Heart left ventricle (tissue), 16 donors: ENCODE measurements around the gene NUP214. TPM values are rescaled to one million over a fixed set of nuclear protein-coding genes. Genes with fewer than 3 reads are reported as not detected.
A peak's percentile ranks its signal among the peaks of the same experiment; 100 is the strongest.

Source experiments
- ATAC-seq, 4 donors: fragments of 200-7000 bp; cut with Tn5 transposase; one replicate each; pipeline ENCODE4 v1.9.1; 2020 to 2022; ENCODE audit warnings: moderate library complexity in 4 of 4, mild to moderate bottlenecking in 3 of 4, moderate number of reproducible peaks in 1 of 4
- DNase-seq, 5 donors: peaks; one replicate each; pipeline ENCODE4 v3.0.0-alpha.2; 2020
- H3K27ac ChIP-seq, 12 donors: fragments of 200-600 bp; sonication (generic) in 4 of 12; one replicate each; pipeline versions ENCODE4 v1.5.0 to v1.8.0; 2016 to 2022; ENCODE audit warnings: mild to moderate bottlenecking in 2 of 12
- H3K27me3 ChIP-seq, 9 donors: fragments of 200-600 bp; sonication (generic) in 2 of 9; one replicate each; pipeline versions ENCODE4 v1.5.1 to v1.8.0; 2016 to 2022; ENCODE audit warnings: mild to moderate bottlenecking in 3 of 9
- H3K36me3 ChIP-seq, 9 donors: fragments of 200-600 bp; sonication (generic) in 2 of 9; one replicate each; pipeline versions ENCODE4 v1.5.0 to v1.8.0; 2018 to 2022; ENCODE audit warnings: mild to moderate bottlenecking in 2 of 9
- H3K4me1 ChIP-seq, 12 donors: fragments of 200-600 bp; sonication (generic) in 4 of 12; one replicate each; pipeline versions ENCODE4 v1.5.0 to v1.8.0; 2016 to 2022; ENCODE audit warnings: mild to moderate bottlenecking in 3 of 12
- H3K4me3 ChIP-seq, 12 donors: fragments of 200-600 bp; sonication (generic) in 4 of 12; one replicate each; pipeline versions ENCODE4 v1.5.0 to v1.8.0; 2017 to 2022; ENCODE audit warnings: mild to moderate bottlenecking in 9 of 12, moderate library complexity in 4 of 12
- H3K9me3 ChIP-seq, 12 donors: fragments of 200-600 bp; sonication (generic) in 4 of 12; one replicate each; pipeline versions ENCODE4 v1.5.0 to v1.8.0; 2016 to 2022; ENCODE audit warnings: mild to moderate bottlenecking in 1 of 12
- POLR2A ChIP-seq, 2 donors: fragments of 450-650 bp; IDR thresholded peaks; one replicate each; pipeline ENCODE4 v1.6.1; 2017; ENCODE audit warnings: antibody characterized with exemption in 2 of 2, mild to moderate bottlenecking in 2 of 2, moderate library complexity in 2 of 2
- whole genome bisulfite sequencing, 4 donors: extraction: QIAGEN DNeasy Blood & Tissue Kit in 2 of 4; methylation state at CpG; one replicate each; pipeline versions ENCODE4 v1.1.5 to v1.1.7; 2013 to 2018; 5-methylcytosine and 5-hydroxymethylcytosine counted together
- intact Hi-C, 10 donors: fragments of 100-400 bp; cut with DNase I; formaldehyde crosslinking; loops; one replicate each; pipeline versions ENCODE4 v1.11.1 to v1.14.2; 2022
- polyA plus RNA-seq, 2 donors: library from polyadenylated mRNA; stranded (reverse); fragments of 200-250 nt; gene quantifications; one replicate each; pipeline ENCODE4 v1.2.3, GENCODE V29; 2013
- total RNA-seq, 9 donors: library from RNA; depleted of rRNA in 2 of 9; stranded (reverse); fragments of >200 nt in 2 of 9; fragmentation: NEBNext Ultra II Directional in 3 of 9; extraction: Animal tissue kit (Norgen Biotek cat#: 25700) in 3 of 9; gene quantifications; one replicate each; pipeline versions ENCODE4 v1.1.0 to v1.2.4, GENCODE V29; 2016 to 2023
- TF ChIP-seq, protein P1 (sequence below), 12 donors: fragments of 200-600 bp; sonication (generic) in 4 of 12; IDR thresholded peaks; one replicate each; pipeline versions ENCODE4 v1.5.0 to v1.8.0; 2018 to 2022; ENCODE audit warnings: antibody characterized with exemption in 12 of 12, mild to moderate bottlenecking in 5 of 12
- donor health status: ischemic (EF 13 %, LVEDD 7.1; RV severe dilation, severe dysfunction).
- donor health status: healthy with polysubstance abuse.
- donor health status: DM: no; HTN: yes; CAD: no.
- donor health status: DM: no; HTN: no; CAD: no.
- donor health status: ischemic (EF 25% LVEDD 6.9; RV normal size, moderate dysfunction).
- donor health status: ischemic (EF 25% LVEDD 5.7; RV mildly dilated, moderate dysfunction).
- donor health status: healthy.
- donor health status: DM: yes; HTN: yes; CAD: no.
- donor health status: ischemic (EF 35%, LVEDD 5.7; RV mildly dilated, moderate dysfunction).
- donor health status: nonischemic (EF 11% LVEDD 7.7; RV severe dilation, severe dysfunction).
- donor health status: DM: yes; HTN: yes; CAD: no.
- donor health status: PGD.
- donor health status: ischemic (EF 29% LVEDD 5.4; RV normal size, mild dysfunction).
- donor health status: nonischemic (EF 23%, LVEDD 6.1; RV moderate dilation, normal function).

NUP214 gene
- total and polyA plus RNA-seq, 11 donors, result 13.7 to 45.1 (median 23.6) TPM

DNA sequence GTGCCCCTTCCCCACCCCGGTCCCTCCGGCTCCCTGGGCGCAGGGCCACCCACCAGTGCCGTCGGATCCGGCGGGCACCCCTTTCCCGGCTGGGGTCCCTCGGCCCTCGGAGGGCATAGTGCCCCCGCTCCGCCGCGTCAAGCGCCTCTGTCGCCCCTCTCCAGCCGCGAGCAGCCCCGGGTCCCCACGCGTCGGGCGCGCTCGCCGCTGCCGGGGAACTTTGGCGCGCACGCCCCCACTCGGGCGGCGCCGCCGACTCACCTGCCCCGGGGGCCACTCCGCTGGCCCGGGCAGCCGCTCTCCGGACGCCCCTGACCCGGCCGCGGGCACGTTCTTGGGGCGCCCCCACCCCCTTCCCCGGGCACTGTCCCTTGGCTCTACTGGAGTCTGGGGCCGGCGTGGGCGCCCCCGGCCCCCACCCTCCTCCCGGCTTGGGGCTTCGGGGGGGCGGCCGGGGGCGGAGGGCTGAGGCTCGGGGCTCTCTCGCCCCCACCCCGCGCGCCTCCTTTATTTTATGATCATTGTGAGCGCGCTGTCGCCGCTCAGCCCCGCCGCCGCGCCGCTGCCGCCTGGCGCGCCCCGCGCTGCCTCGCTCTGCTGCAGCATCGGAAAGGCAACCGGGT lies 152.0 kb downstream of the NUP214 start:
- Histone ChIP-seq H3K36me3 (no peaks in the 10 kb centered on the region), H3K27ac (peak overlapping the region; percentile 88 to 99 (median 98)), H3K27me3 (peaks cover 0 to 12% (median 0%) of the 10 kb centered on the region in 9 donors), H3K4me1 (peaks cover 8 to 62% (median 32%) of the 10 kb centered on the region in 12 donors), H3K9me3 (no peaks in the 10 kb centered on the region), H3K4me3 (peak overlapping the region; percentile 69 to 96 (median 84))
- ATAC-seq (peak in 2 of 4 donors; percentile 0 to 1), DNase-seq (peak in 2 of 5 donors; percentile 31 to 35)
- intact Hi-C loops, result loop anchor here in 8 of 10 donors (2.0 to 10.0 kb wide), 9 partner anchors 35 to 100 kb away; no protein-coding TSS in a partner anchor
- TF ChIP-seq POLR2A (IDR thresholded peaks at IDR 0.05), result no peak
- TF ChIP-seq, protein P1, sequence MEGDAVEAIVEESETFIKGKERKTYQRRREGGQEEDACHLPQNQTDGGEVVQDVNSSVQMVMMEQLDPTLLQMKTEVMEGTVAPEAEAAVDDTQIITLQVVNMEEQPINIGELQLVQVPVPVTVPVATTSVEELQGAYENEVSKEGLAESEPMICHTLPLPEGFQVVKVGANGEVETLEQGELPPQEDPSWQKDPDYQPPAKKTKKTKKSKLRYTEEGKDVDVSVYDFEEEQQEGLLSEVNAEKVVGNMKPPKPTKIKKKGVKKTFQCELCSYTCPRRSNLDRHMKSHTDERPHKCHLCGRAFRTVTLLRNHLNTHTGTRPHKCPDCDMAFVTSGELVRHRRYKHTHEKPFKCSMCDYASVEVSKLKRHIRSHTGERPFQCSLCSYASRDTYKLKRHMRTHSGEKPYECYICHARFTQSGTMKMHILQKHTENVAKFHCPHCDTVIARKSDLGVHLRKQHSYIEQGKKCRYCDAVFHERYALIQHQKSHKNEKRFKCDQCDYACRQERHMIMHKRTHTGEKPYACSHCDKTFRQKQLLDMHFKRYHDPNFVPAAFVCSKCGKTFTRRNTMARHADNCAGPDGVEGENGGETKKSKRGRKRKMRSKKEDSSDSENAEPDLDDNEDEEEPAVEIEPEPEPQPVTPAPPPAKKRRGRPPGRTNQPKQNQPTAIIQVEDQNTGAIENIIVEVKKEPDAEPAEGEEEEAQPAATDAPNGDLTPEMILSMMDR (IDR thresholded peaks at IDR 0.05), result peak in 4 of 12 donors; percentile 5 to 46 (median 20)
- WGBS, 4 donors, result 0 to 2% (median 1%) methylated on average over 7 to 78 of the region's 78 CpGs

DNA sequence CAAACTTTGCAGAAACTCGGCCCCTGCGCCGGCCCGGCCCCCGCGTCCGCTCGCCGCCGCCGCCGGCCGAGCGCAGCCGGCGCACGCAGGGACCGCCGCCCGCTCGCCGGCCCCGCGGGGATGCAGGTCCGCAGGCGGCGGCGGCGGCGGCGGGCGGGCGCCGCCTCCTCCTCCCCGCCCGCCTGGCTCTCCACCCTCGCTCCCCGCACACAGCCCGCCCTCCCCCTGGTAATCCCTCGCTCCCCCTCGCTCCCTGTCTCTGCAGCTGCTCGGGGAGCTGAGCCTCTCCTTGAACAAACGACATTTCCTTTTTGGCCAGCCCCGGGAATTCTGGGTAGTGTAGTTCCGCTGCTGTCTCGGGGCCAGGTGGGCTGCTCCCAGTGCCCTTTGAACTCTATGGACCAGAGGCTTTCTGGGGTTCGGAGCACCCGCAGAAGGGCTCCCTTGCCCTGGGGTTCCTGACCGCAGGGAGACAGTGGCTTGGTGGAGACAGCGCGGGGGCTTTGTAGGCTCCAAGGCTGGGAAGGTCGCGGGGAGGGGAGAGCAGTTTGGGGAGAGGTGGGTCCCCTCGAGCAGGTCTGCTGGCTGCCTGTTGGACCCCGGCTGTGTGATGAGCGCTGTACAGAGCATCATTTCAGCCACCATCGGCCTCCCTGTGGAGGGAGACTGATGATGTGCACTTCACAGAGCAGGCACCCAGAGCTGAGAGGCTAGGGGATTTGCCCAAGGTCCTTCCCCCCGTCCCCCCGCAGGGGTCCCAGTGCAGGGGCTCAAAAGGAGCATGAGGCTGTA lies 152.7 kb downstream of the NUP214 start:
- intact Hi-C loops, result loop anchor here in 8 of 10 donors (2.0 to 10.0 kb wide), 9 partner anchors 34 to 101 kb away; no protein-coding TSS in a partner anchor
- Histone ChIP-seq H3K27ac (peak overlapping the region; percentile 88 to 99 (median 98)), H3K4me3 (peak overlapping the region; percentile 69 to 96 (median 84)), H3K27me3 (peaks cover 0 to 16% (median 0%) of the 10 kb centered on the region in 9 donors), H3K9me3 (no peaks in the 10 kb centered on the region), H3K4me1 (peaks cover 4 to 63% (median 31%) of the 10 kb centered on the region in 12 donors), H3K36me3 (no peaks in the 10 kb centered on the region)
- 8 to 27% (median 8%) methylated on average over 7 to 59 of the region's 59 CpGs for WGBS, 4 donors
- TF ChIP-seq, protein P1 (IDR thresholded peaks at IDR 0.05), result no peak
- TF ChIP-seq POLR2A (IDR thresholded peaks at IDR 0.05), result no peak
- DNase-seq (peak; percentile 91 to 94 (median 92)), ATAC-seq (peak; percentile 44 to 65 (median 58))

- no peaks in the 10 kb centered on the region for H3K9me3 ChIP-seq
- peaks cover 9 to 63% (median 27%) of the 10 kb centered on the region in 12 donors for H3K4me1 ChIP-seq
- DNase-seq, result peak in 2 of 5 donors; percentile 14 to 39
- H3K36me3 ChIP-seq, result no peaks in the 10 kb centered on the region
- no peak for TF ChIP-seq POLR2A (IDR thresholded peaks at IDR 0.05)
- TF ChIP-seq, protein P1 (IDR thresholded peaks at IDR 0.05), result no peak
- peak overlapping the region in 2 of 12 donors; percentile 17 to 79 for H3K4me3 ChIP-seq
- peak overlapping the region; percentile 53 to 99 (median 89) for H3K27ac ChIP-seq
- no peak for ATAC-seq
- intact Hi-C loops, result loop anchor here in 7 of 10 donors (5.0 to 10.0 kb wide), 7 partner anchors 34 to 101 kb away; no protein-coding TSS in a partner anchor
- peaks cover 0 to 20% (median 0%) of the 10 kb centered on the region in 9 donors for H3K27me3 ChIP-seq
- 34 to 43% (median 38%) methylated on average over 9 to 10 of the region's 10 CpGs for WGBS, 4 donors
Measured at GRCh38 chr9:131278702-131279111, 153.3 kb downstream of the NUP214 start.
